ENCODE measurements around the gene TRMT61B.

TRMT61B gene

GRCh38 chr2:28871620-28872019 lies 1.5 kb upstream of the TRMT61B start:
- H3K9me3 ChIP-seq (ENCODE audit: control insufficient read depth, insufficient read depth, low read depth, low read length) = no peaks in the 10 kb centered on the region
- ChIA-PET CTCF (interaction anchor here (0.7 kb wide), 1 partner anchor 23 kb away, joined by 3 read pairs; no protein-coding TSS in a partner anchor), POLR2A (interaction anchor here (2.3 kb wide), 1 partner anchor 23 kb away, joined by 32 read pairs; the partner anchor contains the start of gene WDR43)
- TF ChIP-seq ZNF175 (tag by site-specific recombination; IDR thresholded peaks at IDR 0.05) (no peak), ZNF654 (tag by site-specific recombination; IDR thresholded peaks at IDR 0.05; ENCODE audit: low read depth) (no peak), ZBTB48 (tag by site-specific recombination; IDR thresholded peaks at IDR 0.05) (no peak), ZNF274 (IDR thresholded peaks at IDR 0.05; ENCODE audit: low read length) (no peak), ZNF274 (tag by site-specific recombination; IDR thresholded peaks at IDR 0.05; ENCODE audit: borderline replicate concordance) (no peak), ZNF645 (tag by site-specific recombination; IDR thresholded peaks at IDR 0.05) (no peak), ZNF114 (tag by site-specific recombination; IDR thresholded peaks at IDR 0.05) (no peak), ZNF133 (tag by site-specific recombination; IDR thresholded peaks at IDR 0.05) (no peak), HOXD13 (CRISPR knock-in tag; IDR thresholded peaks at IDR 0.05; ENCODE audit: borderline replicate concordance) (no peak), ZNF585B (tag by site-specific recombination; IDR thresholded peaks at IDR 0.05) (no peak), ZNF558 (tag by site-specific recombination; IDR thresholded peaks at IDR 0.05) (no peak), ZNF394 (tag by site-specific recombination; IDR thresholded peaks at IDR 0.05; ENCODE audit: borderline replicate concordance) (no peak), PRDM1 (tag by site-specific recombination; IDR thresholded peaks at IDR 0.05) (no peak), ZNF16 (tag by site-specific recombination; IDR thresholded peaks at IDR 0.05; ENCODE audit: low read depth) (no peak), ZNF518A (tag by site-specific recombination; conservative IDR thresholded peaks at IDR 0.05; ENCODE audit: low read depth) (no peak), ZNF26 (tag by site-specific recombination; IDR thresholded peaks at IDR 0.05) (no peak), GLIS2 (tag by site-specific recombination; IDR thresholded peaks at IDR 0.05) (no peak), ZNF324 (tag by site-specific recombination; IDR thresholded peaks at IDR 0.05) (no peak), GLIS1 (tag by site-specific recombination; IDR thresholded peaks at IDR 0.05) (no peak), ZNF335 (tag by site-specific recombination; conservative IDR thresholded peaks at IDR 0.05) (no peak)
- TF ChIP-seq, protein P1, sequence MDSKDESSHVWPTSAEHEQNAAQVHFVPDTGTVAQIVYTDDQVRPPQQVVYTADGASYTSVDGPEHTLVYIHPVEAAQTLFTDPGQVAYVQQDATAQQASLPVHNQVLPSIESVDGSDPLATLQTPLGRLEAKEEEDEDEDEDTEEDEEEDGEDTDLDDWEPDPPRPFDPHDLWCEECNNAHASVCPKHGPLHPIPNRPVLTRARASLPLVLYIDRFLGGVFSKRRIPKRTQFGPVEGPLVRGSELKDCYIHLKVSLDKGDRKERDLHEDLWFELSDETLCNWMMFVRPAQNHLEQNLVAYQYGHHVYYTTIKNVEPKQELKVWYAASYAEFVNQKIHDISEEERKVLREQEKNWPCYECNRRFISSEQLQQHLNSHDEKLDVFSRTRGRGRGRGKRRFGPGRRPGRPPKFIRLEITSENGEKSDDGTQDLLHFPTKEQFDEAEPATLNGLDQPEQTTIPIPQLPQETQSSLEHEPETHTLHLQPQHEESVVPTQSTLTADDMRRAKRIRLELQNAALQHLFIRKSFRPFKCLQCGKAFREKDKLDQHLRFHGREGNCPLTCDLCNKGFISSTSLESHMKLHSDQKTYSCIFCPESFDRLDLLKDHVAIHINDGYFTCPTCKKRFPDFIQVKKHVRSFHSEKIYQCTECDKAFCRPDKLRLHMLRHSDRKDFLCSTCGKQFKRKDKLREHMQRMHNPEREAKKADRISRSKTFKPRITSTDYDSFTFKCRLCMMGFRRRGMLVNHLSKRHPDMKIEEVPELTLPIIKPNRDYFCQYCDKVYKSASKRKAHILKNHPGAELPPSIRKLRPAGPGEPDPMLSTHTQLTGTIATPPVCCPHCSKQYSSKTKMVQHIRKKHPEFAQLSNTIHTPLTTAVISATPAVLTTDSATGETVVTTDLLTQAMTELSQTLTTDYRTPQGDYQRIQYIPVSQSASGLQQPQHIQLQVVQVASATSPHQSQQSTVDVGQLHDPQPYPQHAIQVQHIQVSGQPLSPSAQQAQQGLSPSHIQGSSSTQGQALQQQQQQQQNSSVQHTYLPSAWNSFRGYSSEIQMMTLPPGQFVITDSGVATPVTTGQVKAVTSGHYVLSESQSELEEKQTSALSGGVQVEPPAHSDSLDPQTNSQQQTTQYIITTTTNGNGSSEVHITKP (tag by site-specific recombination; IDR thresholded peaks at IDR 0.05) = no peak
- H3K4me1 ChIP-seq (ENCODE audit: control insufficient read depth, insufficient read depth, low read length) = 0 out of 2 replicates have a peak, but pooled peaks cover 5% of the 10 kb centered on the region
- H3K27ac ChIP-seq (ENCODE audit: extremely low read depth, low read depth, low read length) = no peak overlapping the region
- H3K36me3 ChIP-seq (ENCODE audit: control insufficient read depth in 2 of 2, insufficient read depth in 1 of 2, low read length in 2 of 2) = peaks cover 4 to 16% of the 10 kb centered on the region in 2 experiments; a peak in 2 of 3 replicates
- no peak overlapping the region for H3K4me3 ChIP-seq (ENCODE audit: low read depth, low read length)

Measured in HEK293 (cell line).